NCI-H446 treated with DMSO at 0.1 percent for 48 hours (cell line): ENCODE results near the gene EXOC6.

Experiments
- DNase-seq: peaks from one replicate; lab custom pipeline; 2025; lab: John Stamatoyannopoulos, UW

Gene EXOC6

GRCh38 chr10:93064874-93065660 lies 216.7 kb downstream of the EXOC6 start:
- no peak for DNase-seq

- no peak for DNase-seq
Observed at GRCh38 chr10:93065675-93066543, 217.6 kb downstream of the EXOC6 start.

DNA sequence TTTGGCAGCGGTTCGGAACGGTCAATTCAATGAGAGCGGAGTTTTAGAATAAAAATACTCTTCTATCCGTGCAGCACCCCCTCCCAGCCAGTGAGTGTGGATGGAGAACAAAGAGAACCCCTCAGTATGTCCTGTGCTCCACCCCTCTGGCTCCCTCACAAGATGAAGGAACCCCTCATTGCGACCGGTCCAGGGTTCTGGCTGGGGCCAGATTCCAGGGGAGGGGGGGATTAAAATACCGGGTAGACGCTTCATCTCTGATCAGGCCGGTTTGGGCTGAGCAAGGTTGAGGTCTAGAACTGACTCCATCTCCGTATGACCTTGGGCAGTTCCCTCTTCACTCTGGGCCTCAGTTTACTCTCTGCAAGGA lies 218.2 kb downstream of the EXOC6 start:
- DNase-seq, result no peak

GRCh38 chr10:93067443-93068365 lies 219.4 kb downstream of the EXOC6 start:
- no peak for DNase-seq

DNA sequence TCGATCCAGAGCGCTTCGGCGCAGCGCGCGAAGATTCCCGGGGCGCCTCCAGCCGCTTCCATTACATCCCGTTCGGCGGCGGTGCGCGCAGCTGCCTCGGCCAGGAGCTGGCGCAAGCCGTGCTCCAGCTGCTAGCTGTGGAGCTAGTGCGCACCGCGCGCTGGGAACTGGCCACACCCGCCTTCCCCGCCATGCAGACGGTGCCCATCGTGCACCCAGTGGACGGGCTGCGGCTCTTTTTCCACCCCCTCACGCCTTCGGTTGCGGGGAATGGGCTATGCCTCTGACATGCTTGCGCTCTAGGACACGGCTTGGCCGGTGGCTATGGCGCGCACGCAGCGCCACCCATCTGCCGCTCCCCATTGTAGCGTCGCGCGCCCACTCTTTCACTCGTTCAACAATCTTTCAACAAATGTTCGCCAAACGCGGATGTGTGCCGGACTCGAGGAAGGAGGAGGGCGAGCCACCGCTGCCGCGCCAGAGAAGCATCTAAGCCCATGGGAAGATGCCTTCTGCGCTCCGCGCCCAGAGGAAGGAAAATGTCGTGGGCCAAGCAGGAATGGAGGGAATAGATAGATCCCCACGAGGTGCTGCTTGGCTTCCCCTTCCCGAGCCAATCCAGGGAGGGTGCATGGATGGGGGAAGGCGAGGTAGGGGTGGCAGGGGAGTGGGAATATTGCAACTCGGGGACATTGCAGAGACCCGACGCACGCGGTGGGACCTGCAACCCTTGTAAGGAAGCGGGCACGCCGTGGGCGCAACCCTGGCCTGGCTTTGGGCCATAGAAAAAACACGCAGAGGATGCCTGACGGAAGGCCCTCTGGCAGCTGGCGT lies 220.3 kb downstream of the EXOC6 start:
- no peak for DNase-seq

DNA sequence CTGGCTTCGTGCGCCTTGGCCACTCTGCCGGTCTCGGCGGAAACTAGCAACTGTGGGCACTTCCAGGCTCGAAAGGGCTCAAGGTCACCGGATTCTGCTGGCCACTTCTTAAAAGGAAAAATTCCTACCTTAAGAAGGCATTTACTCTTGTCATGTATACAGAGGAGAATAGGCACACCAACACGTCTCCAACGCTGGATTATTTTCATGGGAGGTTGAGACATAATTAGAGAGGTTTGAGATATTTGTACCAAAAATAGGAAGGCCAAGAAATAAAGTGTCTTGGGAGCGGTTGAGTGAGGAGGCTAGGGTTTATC lies 220.9 kb downstream of the EXOC6 start:
- DNase-seq, result no peak

GRCh38 chr10:93070378-93071176 lies 222.3 kb downstream of the EXOC6 start:
- DNase-seq, result no peak

- DNase-seq, result no peak
Observed at GRCh38 chr10:93071177-93071472, 222.8 kb downstream of the EXOC6 start.

- no peak for DNase-seq
Observed at GRCh38 chr10:93071674-93072224, 223.4 kb downstream of the EXOC6 start.

DNA sequence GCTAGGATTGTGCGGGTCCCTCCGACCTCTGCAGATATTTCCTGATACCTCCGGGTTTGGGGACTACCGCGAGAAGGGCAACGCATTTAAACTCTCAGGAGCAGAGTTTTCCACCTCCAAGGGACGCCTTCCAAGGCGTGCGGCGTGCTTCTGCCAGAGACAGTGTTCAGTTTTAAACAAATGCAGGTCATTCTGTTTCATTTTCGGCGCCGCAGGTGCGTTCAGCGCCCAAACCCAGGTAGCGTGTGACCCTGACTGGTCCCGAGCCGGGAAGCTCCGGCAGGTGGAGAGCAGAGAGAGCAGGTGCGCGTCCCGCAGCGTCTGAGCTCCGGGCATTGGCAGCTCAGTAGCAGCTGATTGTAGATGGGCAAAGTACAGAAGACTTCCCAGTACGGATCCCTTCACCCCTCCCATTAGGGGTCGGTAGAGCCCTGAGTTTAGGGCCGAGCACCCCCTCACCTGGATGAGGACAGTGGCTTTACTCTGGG lies 223.9 kb downstream of the EXOC6 start:
- no peak for DNase-seq

DNA sequence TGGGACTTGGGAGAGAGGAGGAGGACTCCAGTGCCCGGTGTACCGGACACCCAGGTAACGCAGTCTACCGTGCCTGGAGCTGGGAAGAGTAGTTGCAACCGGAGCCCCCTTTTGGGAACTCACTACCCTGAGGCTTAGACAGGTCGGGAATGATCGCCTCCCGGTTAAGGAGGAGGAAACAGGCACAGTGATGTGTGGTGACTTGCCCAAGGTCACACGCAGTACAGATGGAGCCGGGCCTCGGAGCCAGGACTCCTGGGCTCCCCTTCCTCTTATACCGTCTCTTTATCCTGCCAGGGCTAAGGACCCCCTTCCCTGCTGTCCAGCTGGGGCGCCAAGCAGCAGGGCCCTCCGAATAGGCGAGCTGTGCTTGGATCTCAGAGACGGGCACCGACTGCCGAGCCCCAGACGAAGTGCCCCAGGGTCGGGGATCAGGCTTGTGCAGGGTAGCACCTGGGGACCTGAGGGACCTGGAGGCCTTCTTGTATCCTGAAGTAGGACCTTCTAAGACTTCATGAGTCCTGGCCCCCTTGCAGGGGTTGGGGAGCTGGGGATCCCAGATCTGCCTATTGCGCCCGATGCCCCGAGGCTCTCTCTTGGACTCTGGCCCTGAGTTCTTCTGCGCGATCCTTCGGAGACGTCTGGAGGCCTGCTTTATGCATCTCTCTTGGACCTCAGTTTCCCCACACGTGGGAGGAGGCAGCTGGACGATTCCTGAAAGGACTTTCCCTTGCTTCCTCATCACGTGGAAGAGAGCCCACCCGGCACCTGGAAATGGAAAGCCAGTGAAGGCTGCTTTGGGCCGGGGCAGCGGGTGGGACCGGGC lies 224.6 kb downstream of the EXOC6 start:
- DNase-seq, result no peak

DNA sequence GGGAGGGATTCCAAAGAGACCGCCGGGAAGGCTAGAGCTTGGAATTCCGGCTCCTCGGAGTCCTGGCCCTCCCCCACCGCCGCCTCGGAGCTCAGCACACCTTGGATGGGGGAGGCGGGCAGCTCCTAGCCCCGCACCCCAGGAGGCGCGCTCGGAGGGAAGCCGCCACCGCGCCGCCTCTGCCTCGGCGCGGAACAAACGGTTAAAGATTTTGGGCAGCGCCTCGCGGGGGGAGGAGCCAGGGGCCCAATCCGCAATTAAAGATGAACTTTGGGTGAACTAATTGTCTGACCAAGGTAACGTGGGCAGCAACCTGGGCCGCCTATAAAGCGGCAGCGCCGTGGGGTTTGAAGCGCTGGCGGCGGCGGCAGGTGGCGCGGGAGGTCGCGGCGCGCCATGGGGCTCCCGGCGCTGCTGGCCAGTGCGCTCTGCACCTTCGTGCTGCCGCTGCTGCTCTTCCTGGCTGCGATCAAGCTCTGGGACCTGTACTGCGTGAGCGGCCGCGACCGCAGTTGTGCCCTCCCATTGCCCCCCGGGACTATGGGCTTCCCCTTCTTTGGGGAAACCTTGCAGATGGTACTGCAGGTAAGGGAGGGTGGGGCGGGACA lies 225.3 kb downstream of the EXOC6 start, which contains the start of gene CYP26A1:
TSS of gene CYP26A1 (plus strand) at position 355 of the 608 bp plus-strand sequence. CDS start at position 397, 42 bp downstream.
- DNase-seq, result no peak

GRCh38 chr10:93074147-93074596 lies 225.9 kb downstream of the EXOC6 start:
- DNase-seq, result no peak

DNA sequence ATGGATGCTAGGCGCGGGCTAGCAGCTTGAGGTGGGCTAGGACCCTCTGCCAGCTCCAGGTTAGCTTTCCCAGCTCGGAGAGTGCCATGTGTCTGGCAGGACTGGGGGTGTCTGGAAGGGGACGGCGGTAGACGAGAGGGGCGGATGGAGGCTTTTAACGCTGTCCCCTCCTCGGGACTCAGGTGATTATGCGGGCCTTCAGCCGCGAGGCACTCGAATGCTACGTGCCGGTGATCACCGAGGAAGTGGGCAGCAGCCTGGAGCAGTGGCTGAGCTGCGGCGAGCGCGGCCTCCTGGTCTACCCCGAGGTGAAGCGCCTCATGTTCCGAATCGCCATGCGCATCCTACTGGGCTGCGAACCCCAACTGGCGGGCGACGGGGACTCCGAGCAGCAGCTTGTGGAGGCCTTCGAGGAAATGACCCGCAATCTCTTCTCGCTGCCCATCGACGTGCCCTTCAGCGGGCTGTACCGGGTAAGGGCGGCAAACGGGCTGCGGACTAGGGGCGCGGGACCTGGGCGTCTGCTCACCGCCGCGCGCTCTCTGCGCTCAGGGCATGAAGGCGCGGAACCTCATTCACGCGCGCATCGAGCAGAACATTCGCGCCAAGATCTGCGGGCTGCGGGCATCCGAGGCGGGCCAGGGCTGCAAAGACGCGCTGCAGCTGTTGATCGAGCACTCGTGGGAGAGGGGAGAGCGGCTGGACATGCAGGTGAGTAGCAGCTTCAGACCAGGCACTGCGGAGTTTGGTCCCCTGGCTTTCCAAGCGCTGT lies 226.5 kb downstream of the EXOC6 start:
- DNase-seq, result no peak

DNA sequence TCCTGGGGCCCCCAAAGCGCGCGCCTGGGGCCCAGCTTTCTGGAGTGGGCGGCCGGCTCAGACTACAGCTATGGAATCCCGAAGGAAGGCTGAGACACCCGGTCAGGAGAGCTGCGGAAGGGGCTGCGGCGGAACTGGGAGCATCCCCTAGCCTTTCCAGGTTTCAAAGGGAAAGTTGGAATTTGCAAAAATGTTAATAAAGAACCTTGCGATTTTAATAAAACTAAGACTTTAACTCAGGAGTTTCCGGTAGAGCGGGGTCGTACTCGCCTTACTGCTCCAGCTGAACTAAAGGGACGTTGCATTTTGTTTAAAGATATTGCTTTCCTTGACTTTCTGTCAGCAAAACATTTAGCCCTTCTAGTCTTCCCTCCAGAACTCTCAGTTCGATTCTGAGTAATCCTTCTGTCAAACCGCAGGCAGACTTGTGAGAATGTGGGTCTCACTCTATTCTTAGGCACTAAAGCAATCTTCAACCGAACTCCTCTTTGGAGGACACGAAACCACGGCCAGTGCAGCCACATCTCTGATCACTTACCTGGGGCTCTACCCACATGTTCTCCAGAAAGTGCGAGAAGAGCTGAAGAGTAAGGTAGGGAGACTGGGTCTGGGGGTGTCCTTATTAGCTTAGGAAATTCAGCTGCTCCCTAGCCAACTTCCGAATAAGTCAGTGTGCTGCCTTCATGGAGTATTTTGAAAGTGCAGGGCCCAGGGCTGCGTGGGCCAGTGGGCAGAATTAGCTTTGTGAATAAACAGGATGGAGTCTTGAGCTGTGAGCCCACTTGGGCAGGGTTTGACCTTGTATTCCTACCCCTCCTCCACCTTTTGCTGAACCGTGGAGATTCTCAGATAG lies 227.3 kb downstream of the EXOC6 start:
- DNase-seq, result no peak

GRCh38 chr10:93076871-93077270 lies 228.6 kb downstream of the EXOC6 start:
- DNase-seq, result no peak

DNA sequence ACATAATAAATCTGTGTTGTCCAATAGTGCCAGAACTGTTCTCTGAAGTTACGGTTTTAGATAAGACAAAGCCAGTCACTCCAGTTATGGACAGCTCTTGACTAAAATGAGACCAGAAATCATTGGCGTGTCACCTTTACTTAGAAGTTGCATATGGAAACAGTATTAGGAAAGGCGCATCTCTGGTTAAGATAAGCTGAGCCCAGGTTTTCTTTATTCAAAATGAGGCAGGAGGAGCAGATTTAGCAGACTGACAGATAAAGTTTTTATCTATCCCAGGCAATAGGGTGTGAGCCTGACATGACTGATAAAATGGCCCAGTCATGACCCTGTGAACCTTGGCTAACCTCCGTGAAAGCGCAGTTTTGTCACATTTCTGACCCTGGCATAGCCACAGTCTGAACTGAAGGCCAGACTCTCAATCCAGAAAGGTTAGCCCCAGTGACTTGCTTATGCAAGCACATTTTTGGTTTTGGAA lies 229.6 kb downstream of the EXOC6 start:
- DNase-seq, result no peak
